ENCODE measurements around the gene GRID1.

GRID1 gene

DNA sequence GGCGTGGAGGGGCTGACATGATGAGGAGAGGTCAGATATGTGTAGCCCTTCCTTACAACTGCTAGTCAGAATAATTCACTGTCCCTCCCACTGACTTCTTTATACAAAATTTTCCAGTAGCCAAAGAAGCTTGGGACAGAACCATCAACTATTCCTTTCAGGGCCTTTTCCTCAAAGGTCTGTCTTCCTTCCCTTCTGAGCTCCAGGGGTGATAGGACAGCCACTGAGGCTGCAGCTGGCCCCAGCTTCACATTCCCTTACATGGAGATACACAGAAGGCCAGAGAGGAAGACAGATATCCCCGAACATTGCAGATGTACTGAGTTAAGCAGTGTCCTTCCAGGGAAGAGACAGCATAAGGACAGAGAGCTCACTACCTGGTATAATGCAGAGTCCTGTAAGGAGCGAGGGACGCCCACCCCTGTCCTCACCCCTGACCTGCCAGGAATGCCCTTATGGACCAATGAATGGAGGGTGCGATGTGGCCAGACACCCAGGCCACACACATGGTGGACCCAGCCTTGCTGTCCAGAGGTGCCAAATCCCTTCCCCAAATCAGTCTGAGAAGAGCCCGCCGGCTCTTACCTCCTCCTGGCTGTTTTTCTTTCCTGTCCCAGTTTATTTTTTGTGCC lies 754.7 kb downstream of the GRID1 start:
- H3K9me3 ChIP-seq (ENCODE audit: severe bottlenecking): no peaks in the 10 kb centered on the region
- no peaks in the 10 kb centered on the region for H3K27me3 ChIP-seq (ENCODE audit: insufficient read depth, poor library complexity, severe bottlenecking)
- ATAC-seq (ENCODE audit: low read depth) (no peak), DNase-seq (ENCODE audit: low spot score) (no peak)
- no peaks in the 10 kb centered on the region for H3K4me1 ChIP-seq (ENCODE audit: insufficient read depth, poor library complexity, severe bottlenecking)
- H3K4me3 ChIP-seq (ENCODE audit: severe bottlenecking): no peak overlapping the region
- no peaks in the 10 kb centered on the region for H3K36me3 ChIP-seq (ENCODE audit: low read depth)
- no peak overlapping the region for H3K27ac ChIP-seq (ENCODE audit: poor library complexity, severe bottlenecking)
- TF ChIP-seq, protein P1, sequence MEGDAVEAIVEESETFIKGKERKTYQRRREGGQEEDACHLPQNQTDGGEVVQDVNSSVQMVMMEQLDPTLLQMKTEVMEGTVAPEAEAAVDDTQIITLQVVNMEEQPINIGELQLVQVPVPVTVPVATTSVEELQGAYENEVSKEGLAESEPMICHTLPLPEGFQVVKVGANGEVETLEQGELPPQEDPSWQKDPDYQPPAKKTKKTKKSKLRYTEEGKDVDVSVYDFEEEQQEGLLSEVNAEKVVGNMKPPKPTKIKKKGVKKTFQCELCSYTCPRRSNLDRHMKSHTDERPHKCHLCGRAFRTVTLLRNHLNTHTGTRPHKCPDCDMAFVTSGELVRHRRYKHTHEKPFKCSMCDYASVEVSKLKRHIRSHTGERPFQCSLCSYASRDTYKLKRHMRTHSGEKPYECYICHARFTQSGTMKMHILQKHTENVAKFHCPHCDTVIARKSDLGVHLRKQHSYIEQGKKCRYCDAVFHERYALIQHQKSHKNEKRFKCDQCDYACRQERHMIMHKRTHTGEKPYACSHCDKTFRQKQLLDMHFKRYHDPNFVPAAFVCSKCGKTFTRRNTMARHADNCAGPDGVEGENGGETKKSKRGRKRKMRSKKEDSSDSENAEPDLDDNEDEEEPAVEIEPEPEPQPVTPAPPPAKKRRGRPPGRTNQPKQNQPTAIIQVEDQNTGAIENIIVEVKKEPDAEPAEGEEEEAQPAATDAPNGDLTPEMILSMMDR (IDR thresholded peaks at IDR 0.05; ENCODE audit: poor library complexity, severe bottlenecking): no peak

DNA sequence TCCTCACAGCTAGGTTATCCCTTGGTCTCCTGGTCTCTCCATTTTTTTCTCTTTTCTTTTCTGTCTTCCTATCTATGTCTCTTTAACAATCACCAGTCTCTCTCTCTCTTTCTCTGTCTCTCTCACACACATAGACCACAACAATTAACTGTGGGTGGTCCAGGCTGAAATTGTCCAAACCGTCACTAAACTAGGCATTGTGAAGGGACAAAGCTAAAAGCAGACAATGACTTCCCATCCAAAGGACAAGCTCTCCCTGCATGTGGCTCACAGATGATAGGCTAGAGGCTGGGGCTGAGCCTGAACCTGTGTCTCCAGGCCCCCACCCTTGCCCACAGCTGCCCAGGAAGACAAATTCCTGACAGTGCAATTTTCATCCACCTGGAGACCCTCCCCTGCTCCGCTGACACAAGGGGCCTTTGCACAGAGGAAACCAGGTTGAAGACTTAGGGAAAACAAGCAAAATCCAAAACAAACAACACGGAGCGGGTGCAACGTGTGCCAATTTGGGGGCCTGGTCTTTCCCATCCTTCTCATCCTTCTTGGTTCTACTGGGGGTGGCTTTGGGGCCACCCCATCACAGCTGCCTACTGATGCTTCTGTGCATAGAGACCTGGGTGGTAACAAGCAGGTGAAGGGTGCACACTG lies 755.4 kb downstream of the GRID1 start:
- no peaks in the 10 kb centered on the region for H3K36me3 ChIP-seq (ENCODE audit: low read depth)
- TF ChIP-seq, protein P1 (IDR thresholded peaks at IDR 0.05; ENCODE audit: poor library complexity, severe bottlenecking): no peak
- ATAC-seq (ENCODE audit: low read depth): no peak
- no peaks in the 10 kb centered on the region for H3K27me3 ChIP-seq (ENCODE audit: insufficient read depth, poor library complexity, severe bottlenecking)
- H3K9me3 ChIP-seq (ENCODE audit: severe bottlenecking): no peaks in the 10 kb centered on the region
- no peak overlapping the region for H3K27ac ChIP-seq (ENCODE audit: poor library complexity, severe bottlenecking)
- no peak for DNase-seq (ENCODE audit: low spot score)
- H3K4me1 ChIP-seq (ENCODE audit: insufficient read depth, poor library complexity, severe bottlenecking): no peaks in the 10 kb centered on the region
- no peak overlapping the region for H3K4me3 ChIP-seq (ENCODE audit: severe bottlenecking)

DNA sequence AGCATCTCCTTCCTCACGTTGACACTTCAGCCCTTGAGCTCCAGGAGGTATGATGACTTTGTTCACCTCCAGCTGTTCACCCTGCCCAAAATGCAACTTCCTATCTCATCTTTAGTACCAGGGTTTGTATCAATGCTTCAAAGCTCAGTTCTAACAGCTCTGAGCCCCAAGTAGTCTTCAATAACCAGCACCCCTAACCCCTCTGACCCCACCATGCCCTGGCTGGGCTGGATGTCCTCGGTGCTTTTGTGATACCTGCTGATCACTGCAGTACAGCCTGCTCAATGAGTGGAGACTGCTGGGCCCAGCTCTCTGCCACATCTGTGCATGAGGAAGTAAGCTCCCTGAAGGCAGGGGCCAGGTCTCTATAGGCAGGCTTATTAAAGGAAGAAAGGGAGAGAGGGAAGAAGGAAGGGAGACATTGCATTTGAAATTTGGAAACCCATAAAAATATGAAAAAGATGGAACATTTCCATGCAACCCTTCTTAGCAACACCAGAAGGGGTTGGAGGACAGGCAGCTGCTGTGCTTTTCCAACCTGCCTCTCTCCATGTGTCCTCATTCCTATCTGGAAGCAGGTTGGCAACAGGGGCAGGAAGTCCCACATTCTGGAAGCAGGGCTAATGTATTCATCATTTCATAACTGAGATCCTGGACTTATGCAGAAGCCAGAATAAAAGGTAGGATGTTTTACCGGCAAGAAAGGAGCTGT lies 756.1 kb downstream of the GRID1 start:
- no peak for ATAC-seq (ENCODE audit: low read depth)
- Histone ChIP-seq H3K9me3 (ENCODE audit: severe bottlenecking) (no peaks in the 10 kb centered on the region), H3K27me3 (ENCODE audit: insufficient read depth, poor library complexity, severe bottlenecking) (no peaks in the 10 kb centered on the region), H3K4me1 (ENCODE audit: insufficient read depth, poor library complexity, severe bottlenecking) (no peaks in the 10 kb centered on the region), H3K27ac (ENCODE audit: poor library complexity, severe bottlenecking) (no peak overlapping the region), H3K4me3 (ENCODE audit: severe bottlenecking) (no peak overlapping the region), H3K36me3 (ENCODE audit: low read depth) (no peaks in the 10 kb centered on the region)
- no peak for DNase-seq (ENCODE audit: low spot score)
- TF ChIP-seq, protein P1 (IDR thresholded peaks at IDR 0.05; ENCODE audit: poor library complexity, severe bottlenecking): no peak

DNA sequence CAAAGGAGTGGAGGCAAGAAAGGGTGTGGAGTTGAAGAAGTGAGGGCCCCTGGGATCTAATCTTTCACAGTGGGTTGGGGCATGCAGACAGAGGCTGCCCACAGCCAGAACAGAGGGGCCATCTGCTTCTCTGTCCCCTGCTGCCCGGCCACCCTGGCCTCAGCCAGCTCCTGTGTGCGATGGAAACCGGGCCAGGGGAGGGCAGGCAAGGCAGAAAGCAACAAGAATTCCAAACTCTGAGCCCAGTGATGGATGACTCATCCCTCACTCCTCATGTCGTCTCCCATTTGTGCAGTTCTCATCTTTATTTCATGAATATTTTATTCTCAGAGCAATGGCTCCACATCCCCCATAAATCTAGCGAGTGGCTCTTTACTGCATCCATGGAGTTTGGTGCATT lies 757.1 kb downstream of the GRID1 start:
- H3K4me3 ChIP-seq (ENCODE audit: severe bottlenecking): no peak overlapping the region
- H3K27ac ChIP-seq (ENCODE audit: poor library complexity, severe bottlenecking): no peak overlapping the region
- ATAC-seq (ENCODE audit: low read depth): no peak
- H3K9me3 ChIP-seq (ENCODE audit: severe bottlenecking): no peaks in the 10 kb centered on the region
- no peak for DNase-seq (ENCODE audit: low spot score)
- H3K36me3 ChIP-seq (ENCODE audit: low read depth): no peaks in the 10 kb centered on the region
- H3K27me3 ChIP-seq (ENCODE audit: insufficient read depth, poor library complexity, severe bottlenecking): no peaks in the 10 kb centered on the region
- TF ChIP-seq, protein P1 (IDR thresholded peaks at IDR 0.05; ENCODE audit: poor library complexity, severe bottlenecking): no peak
- no peaks in the 10 kb centered on the region for H3K4me1 ChIP-seq (ENCODE audit: insufficient read depth, poor library complexity, severe bottlenecking)
